K562 (cell line): ENCODE data around the gene NLRX1. TPM values are rescaled to one million over a fixed set of nuclear protein-coding genes. Genes with fewer than 3 reads are reported as not detected.

Experiments
- ATAC-seq: fragments of 200-7000 bp; cut with Tn5 transposase; 3 replicates; pipeline ENCODE4 v1.9.1; 2020; ENCODE audit warnings: moderate library complexity
- BruUV-seq: library from RNA; stranded (reverse); fragments of 400-500 nt; replicated peaks from 2 replicates; lab custom pipeline; 2021; lab: Mats Ljungman, UMichigan
- CTCF ChIA-PET: fragments of 300-600 bp; formaldehyde crosslinking; extraction: SDS; loops from one replicate; lab custom pipeline; 2021; ENCODE audit warnings: low intra/inter-chr PET ratio; lab: Yijun Ruan, JAX
- POLR2A ChIA-PET: fragments of 300-600, 350-650 bp; sonication (Branson Sonifier 250); formaldehyde crosslinking; extraction: SDS; loops from one replicate; lab custom pipeline; 2021; ENCODE audit warnings: antibody characterized with exemption, inconsistent platforms; lab: Yijun Ruan, JAX
- DNase-seq, 4 experiments: peaks; one replicate each; pipeline versions ENCODE4 v3.0.0 to v3.0.0-alpha.2; 2011 to 2018; ENCODE audit warnings: low spot score in 3 of 4, mixed read lengths in 3 of 4; ENCODE audit errors: extremely low read depth in 1 of 4
- FAIRE-seq: peaks from 2 replicates; lab custom pipeline; 2011; peaks lifted over from hg19 to GRCh38; lab: Jason Lieb, UNC
- H2AFZ ChIP-seq: 2 replicates; pipeline ENCODE4 v1.6.0; 2011; ENCODE audit warnings: low read depth, low read length, control low read depth, inconsistent platforms
- H3K27ac ChIP-seq: fragments of 200-600 bp; 3 replicates; pipeline ENCODE4 v1.8.0; 2011; ENCODE audit warnings: low read depth, mild to moderate bottlenecking, control low read depth, inconsistent platforms, low read length, moderate library complexity, mixed read lengths; ENCODE audit errors: extremely low read depth
- H3K27me3 ChIP-seq, 2 experiments: fragments of 300-600 bp in 1 of 2; 2 replicates in 1 of 2; 3 replicates in 1 of 2; pipeline versions ENCODE4 v1.6.0 to v1.8.0; 2011; ENCODE audit warnings: inconsistent platforms in 2 of 2, low read length in 2 of 2, mild to moderate bottlenecking in 1 of 2, mixed read lengths in 1 of 2, moderate library complexity in 1 of 2; ENCODE audit not compliant: control insufficient read depth in 2 of 2, insufficient read depth in 2 of 2
- H3K36me3 ChIP-seq: fragments of 300-600 bp; 3 replicates; pipeline ENCODE4 v1.8.0; 2011; ENCODE audit warnings: mild to moderate bottlenecking, low read length, inconsistent platforms; ENCODE audit not compliant: control insufficient read depth, insufficient read depth
- H3K4me1 ChIP-seq, 2 experiments: fragments of 200-600 bp in 1 of 2; replicated peaks in 1 of 2; 2 replicates in 1 of 2; 3 replicates in 1 of 2; pipeline versions ENCODE4 v1.5.1 to v1.8.0; 2011; ENCODE audit warnings: inconsistent platforms in 2 of 2, low read length in 2 of 2, mild to moderate bottlenecking in 1 of 2, mixed read lengths in 1 of 2, moderate library complexity in 1 of 2; ENCODE audit not compliant: control insufficient read depth in 2 of 2, insufficient read depth in 2 of 2
- H3K4me2 ChIP-seq: 2 replicates; pipeline ENCODE4 v1.6.1; 2011; ENCODE audit warnings: low read length, control low read depth, inconsistent platforms, mixed read lengths; ENCODE audit not compliant: insufficient read depth
- H3K4me3 ChIP-seq: fragments of 200-600 bp; sonication (generic), shearing (Covaris generic); 2 replicates; pipeline ENCODE4 v1.5.1; 2016; ENCODE audit warnings: control low read depth, inconsistent platforms
- H3K79me2 ChIP-seq: fragments of 200-600 bp; 3 replicates; pipeline ENCODE4 v1.8.0; 2011; ENCODE audit warnings: low read length, inconsistent platforms; ENCODE audit not compliant: control insufficient read depth, insufficient read depth
- H3K9ac ChIP-seq, 2 experiments: 2 replicates each; pipeline versions ENCODE4 v1.6.0 to v1.6.1; 2011; ENCODE audit warnings: low read depth in 2 of 2, low read length in 2 of 2, control low read depth in 1 of 2, inconsistent platforms in 1 of 2, mild to moderate bottlenecking in 1 of 2, mixed read lengths in 1 of 2; ENCODE audit not compliant: insufficient read depth in 1 of 2
- H3K9me1 ChIP-seq: one replicate; pipeline ENCODE4 v1.6.0; 2011; ENCODE audit warnings: inconsistent platforms, mild to moderate bottlenecking, low read length, moderate library complexity; ENCODE audit not compliant: control insufficient read depth, insufficient read depth
- H3K9me3 ChIP-seq: replicated peaks from 2 replicates; pipeline ENCODE4 v1.5.1; 2011; ENCODE audit warnings: low read depth, low read length, inconsistent platforms; ENCODE audit not compliant: control insufficient read depth, insufficient read depth
- H4K20me1 ChIP-seq: replicated peaks from 2 replicates; pipeline ENCODE4 v1.6.1; 2011; ENCODE audit warnings: low read length, inconsistent platforms, mixed read lengths; ENCODE audit not compliant: control insufficient read depth, insufficient read depth
- BCL6 ChIP-seq: fragments of 250-450 bp; sonication (Bioruptor Pico); IDR thresholded peaks from 2 replicates; pipeline ENCODE4 v1.4.0; 2020
- E2F3 ChIP-seq: fragments of 250-450 bp; sonication (Bioruptor Pico); IDR thresholded peaks from 2 replicates; pipeline ENCODE4 v1.4.0; 2020; ENCODE audit warnings: mild to moderate bottlenecking
- E2F6 ChIP-seq, 2 experiments: IDR thresholded peaks; 2 replicates each; pipeline ENCODE4 v1.6.1; 2011; ENCODE audit warnings: borderline replicate concordance in 1 of 2, control low read depth in 1 of 2, low read depth in 1 of 2, low read length in 1 of 2, mild to moderate bottlenecking in 1 of 2, mixed read lengths in 1 of 2, moderate library complexity in 1 of 2; ENCODE audit not compliant: insufficient read depth in 1 of 2, insufficient read length in 1 of 2, poor library complexity in 1 of 2, severe bottlenecking in 1 of 2; ENCODE audit errors: extremely low read depth in 1 of 2
- LCOR ChIP-seq: sonication (generic); formaldehyde crosslinking; IDR thresholded peaks from 2 replicates; pipeline ENCODE4 v1.8.0; 2022; ENCODE audit warnings: mild to moderate bottlenecking, missing genetic modification reagents
- RB1 ChIP-seq: fragments of 450-650 bp; IDR thresholded peaks from 2 replicates; pipeline ENCODE4 v1.6.1; 2017; ENCODE audit warnings: low read depth, mild to moderate bottlenecking
- SIX5 ChIP-seq, 2 experiments: IDR thresholded peaks; 2 replicates each; pipeline ENCODE4 v1.6.1; 2011; ENCODE audit warnings: low read length in 2 of 2, borderline replicate concordance in 1 of 2, low read depth in 1 of 2, mild to moderate bottlenecking in 1 of 2, moderate library complexity in 1 of 2; ENCODE audit not compliant: insufficient read depth in 1 of 2
- TAL1 ChIP-seq: fragments of 450-650 bp; IDR thresholded peaks from 2 replicates; pipeline ENCODE4 v1.6.1; 2016; ENCODE audit warnings: mild to moderate bottlenecking
- TSC22D4 ChIP-seq: fragments of 450-650 bp; IDR thresholded peaks from 2 replicates; pipeline ENCODE4 v1.6.1; 2016; ENCODE audit warnings: missing genetic modification characterization, missing biosample characterization, control low read depth
- ZBTB26 ChIP-seq: fragments of 450-650 bp; formaldehyde crosslinking; IDR thresholded peaks from 2 replicates; pipeline ENCODE4 v1.4.0; 2022; ENCODE audit warnings: missing genetic modification characterization
- ZC3H11A ChIP-seq: IDR thresholded peaks from 2 replicates; pipeline ENCODE4 v1.6.1; 2012; ENCODE audit warnings: low read depth, low read length, improper control_type of control experiment
- WGBS: fragments of 100-300 bp; shearing (Covaris generic); methylation state at CpG from one replicate; pipeline ENCODE4 v1.1.6; 2016; ENCODE audit warnings: low coverage, mixed read lengths; ENCODE audit not compliant: insufficient coverage; ENCODE audit errors: missing lambda C conversion rate; 5-methylcytosine and 5-hydroxymethylcytosine counted together
- in situ Hi-C: fragments of 300-500 bp; cut with MboI; formaldehyde crosslinking; loops from 4 replicates; pipeline ENCODE4 v1.15.0; 2018; ENCODE audit warnings: inconsistent platforms, mixed read lengths
- intact Hi-C: fragments of 100-400 bp; cut with micrococcal nuclease; formaldehyde crosslinking; loops from 2 replicates; pipeline ENCODE4 v1.14.2; 2022
- polyA plus RNA-seq, 8 experiments: library from polyadenylated mRNA; depleted of rRNA in 4 of 8; stranded (reverse) in 5 of 8; unstranded in 3 of 8; fragments of >200 nt; fragmentation: Nextera tagmentation in 2 of 8; fragmentation: Illumina TruSeq in 1 of 8; extraction: Ambion mirVana in 2 of 8; extraction: Trizol in 1 of 8; gene quantifications; 2 replicates each; pipeline versions ENCODE4 v1.2.1 to v1.2.3, GENCODE V29; 2011 to 2014; ENCODE audit warnings: inconsistent platforms in 1 of 8, missing spikeins in 1 of 8
- total RNA-seq, 7 experiments: library from RNA; depleted of rRNA in 6 of 7; stranded (reverse); fragments of >200 nt in 6 of 7; fragmentation: Illumina TruSeq in 2 of 7; extraction: Trizol in 2 of 7; gene quantifications; 2 replicates each; pipeline versions ENCODE4 v1.2.1 to v1.2.3, GENCODE V29; 2011 to 2021; ENCODE audit warnings: low replicate concordance in 1 of 7
- TF ChIP-seq, protein P1 (sequence below): sonication (generic); formaldehyde crosslinking; IDR thresholded peaks from 2 replicates; pipeline ENCODE4 v1.8.0; 2022; ENCODE audit warnings: mild to moderate bottlenecking, missing genetic modification reagents

Gene NLRX1
- total and polyA plus RNA-seq, 9 of the 15 experiments (the other 6 are each of a cell fraction or from before 2014, with no cell fraction given) = 0.04 to 2.3 (median 0.69) TPM

DNA sequence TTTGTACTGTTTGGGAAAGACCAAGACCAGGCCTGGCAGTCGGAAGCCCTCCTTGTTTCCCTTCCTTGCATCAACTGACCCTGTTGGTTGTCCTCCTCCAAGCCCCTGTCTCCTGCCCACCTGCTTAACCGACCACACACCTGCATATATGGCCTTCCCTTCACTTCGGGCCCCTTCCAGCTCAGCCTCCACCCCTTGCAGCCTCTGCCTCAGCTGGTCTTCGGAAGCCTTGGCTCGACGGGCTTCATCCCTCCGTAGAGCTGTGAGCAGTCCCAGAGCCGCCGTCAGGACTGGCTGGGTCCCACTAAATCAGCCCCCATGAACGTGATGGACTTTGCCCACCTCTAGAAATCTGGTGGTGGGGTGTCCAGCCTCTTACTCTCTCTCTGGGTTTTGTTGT is 25.1 kb downstream of the NLRX1 start:
- TF ChIP-seq TSC22D4 (tag) = no peak
- no peak for TF ChIP-seq E2F6 (IDR thresholded peaks at IDR 0.05; ENCODE audit: borderline replicate concordance in 1 of 2, extremely low read depth in 1 of 2, insufficient read depth in 1 of 2, insufficient read length in 1 of 2, low read depth in 1 of 2, low read length in 1 of 2, poor library complexity in 1 of 2, severe bottlenecking in 1 of 2)
- no peak for TF ChIP-seq RB1
- no peak for TF ChIP-seq ZC3H11A
- TF ChIP-seq, protein P1, sequence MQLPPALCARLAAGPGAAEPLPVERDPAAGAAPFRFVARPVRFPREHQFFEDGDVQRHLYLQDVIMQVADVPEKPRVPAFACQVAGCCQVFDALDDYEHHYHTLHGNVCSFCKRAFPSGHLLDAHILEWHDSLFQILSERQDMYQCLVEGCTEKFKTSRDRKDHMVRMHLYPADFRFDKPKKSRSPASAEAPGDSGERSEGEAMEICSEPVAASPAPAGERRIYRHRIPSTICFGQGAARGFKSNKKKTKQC (CRISPR knock-in tag) = no peak
- TF ChIP-seq TAL1 = no peak
- no peak for TF ChIP-seq LCOR (CRISPR knock-in tag)
- no peak for TF ChIP-seq E2F3 (CRISPR knock-in tag)
- no peak for TF ChIP-seq ZBTB26 (CRISPR knock-in tag)
- TF ChIP-seq SIX5 (IDR thresholded peaks at IDR 0.05; ENCODE audit: borderline replicate concordance in 1 of 2, insufficient read depth in 1 of 2, low read depth in 1 of 2, low read length in 2 of 2) = no peak
- TF ChIP-seq BCL6 = no peak
- no peak overlapping the region for H2AFZ ChIP-seq
- FAIRE-seq (no peak), DNase-seq (no peak), ATAC-seq (no peak)
- CTCF ChIA-PET = no interaction called here
- no peak overlapping the region for H3K4me2 ChIP-seq
- BruUV-seq = no TSS peak
- peaks cover 0 to 4% of the 10 kb centered on the region in 2 experiments; a peak in 3 of 5 replicates for H3K4me1 ChIP-seq
- H3K4me3 ChIP-seq = no peak overlapping the region
- H4K20me1 ChIP-seq = no peaks in the 10 kb centered on the region
- no peaks in the 10 kb centered on the region for H3K9me1 ChIP-seq
- no peaks in the 10 kb centered on the region for H3K9me3 ChIP-seq
- intact Hi-C loops (no loop called here), in situ Hi-C loops (no loop called here)
- POLR2A ChIA-PET = no interaction called here
- H3K27me3 ChIP-seq = no peaks in the 10 kb centered on the region
- no peaks in the 10 kb centered on the region for H3K36me3 ChIP-seq
- 37% methylated on average over 10 of the region's 10 CpGs for WGBS
- H3K79me2 ChIP-seq = no peaks in the 10 kb centered on the region
- no peak overlapping the region for H3K9ac ChIP-seq
- no peak overlapping the region for H3K27ac ChIP-seq
